GM20431 (cell line): ENCODE data around the gene SLC1A6.
"Not testable (repeated sequence)": the region's sequence is repeated elsewhere in the genome, so short reads cannot be mapped to it uniquely, and the experiment has no call there.

Experiments used
- in situ Hi-C: fragments of 300-500 bp; cut with MseI, MboI; formaldehyde crosslinking; loops from one replicate; pipeline ENCODE4 v1.15.0; 2020; ENCODE audit warnings: low sequenced_read_pairs; ENCODE audit not compliant: unreplicated experiment

Gene SLC1A6

GRCh38 chr19:14979476-14980255 lies at the start of gene SLC1A6:
SLC1A6 (minus strand) TSS chr19:14979864; CDS start chr19:14972910, 6,954 bp downstream.
- in situ Hi-C loops, result no loop called here

- in situ Hi-C loops, result no loop called here
Observed at GRCh38 chr19:15028490-15028889, 48.8 kb upstream of the SLC1A6 start.

GRCh38 chr19:15025217-15025616 lies 45.6 kb upstream of the SLC1A6 start:
- in situ Hi-C loops, result no loop called here

- in situ Hi-C loops, result no loop called here
Observed at GRCh38 chr19:15022752-15023151, 43.1 kb upstream of the SLC1A6 start.

GRCh38 chr19:15021286-15022007 lies 41.8 kb upstream of the SLC1A6 start:
- in situ Hi-C loops, result no loop called here

- in situ Hi-C loops, result not testable (repeated sequence)
Observed at GRCh38 chr19:15018836-15019235, 39.2 kb upstream of the SLC1A6 start.

GRCh38 chr19:15015946-15016542 lies 36.4 kb upstream of the SLC1A6 start:
- in situ Hi-C loops, result no loop called here

- in situ Hi-C loops, result no loop called here
Observed at GRCh38 chr19:15014579-15014978, 34.9 kb upstream of the SLC1A6 start.

GRCh38 chr19:15010501-15011300 lies 31.0 kb upstream of the SLC1A6 start:
- in situ Hi-C loops, result no loop called here

GRCh38 chr19:15008308-15008707 lies 28.6 kb upstream of the SLC1A6 start:
- in situ Hi-C loops, result no loop called here

- in situ Hi-C loops, result no loop called here
Observed at GRCh38 chr19:14997981-14998380, 18.3 kb upstream of the SLC1A6 start.

GRCh38 chr19:14992780-14993179 lies 13.1 kb upstream of the SLC1A6 start:
- in situ Hi-C loops, result no loop called here

GRCh38 chr19:14985133-14985532 lies 5.5 kb upstream of the SLC1A6 start:
- in situ Hi-C loops, result no loop called here

GRCh38 chr19:14978161-14978776 lies 1.4 kb downstream of the SLC1A6 start:
- in situ Hi-C loops, result no loop called here

GRCh38 chr19:14977128-14977527 lies 2.5 kb downstream of the SLC1A6 start:
- in situ Hi-C loops, result no loop called here

- in situ Hi-C loops, result no loop called here
Observed at GRCh38 chr19:14974488-14974887, 5.2 kb downstream of the SLC1A6 start.

- in situ Hi-C loops, result no loop called here
Observed at GRCh38 chr19:14972676-14973075, 7.0 kb downstream of the SLC1A6 start.

GRCh38 chr19:14971474-14971873 lies 8.2 kb downstream of the SLC1A6 start:
- in situ Hi-C loops, result no loop called here

- in situ Hi-C loops, result no loop called here
Observed at GRCh38 chr19:14968247-14968646, 11.4 kb downstream of the SLC1A6 start.
